SJSA1 (cell line): Measurements from ENCODE around the gene ANXA5. TPM values are rescaled to one million over a fixed set of nuclear protein-coding genes. Genes with fewer than 3 reads are reported as not detected.

ENCODE experiments used
- total RNA-seq: library from RNA; depleted of rRNA; stranded (reverse); fragments of >200 nt; shearing (Covaris generic); gene quantifications from 2 replicates; pipeline ENCODE4 v1.2.3, GENCODE V29; 2014; rRNA removed

ANXA5 gene
- total RNA-seq, 1 experiment from 2014 or later, result 1,014 TPM

Other genes with a start within 250 kb of the ANXA5 start
- gene SMIM43, start 68.2 kb upstream of the ANXA5 start, total RNA-seq, result 0.26 TPM in 1 of 2 replicates, not detected in the other
- 93.3 and 134 TPM in 2 replicates for gene EXOSC9, start 104.3 kb upstream of the ANXA5 start, total RNA-seq
- gene CCNA2, start 126.9 kb upstream of the ANXA5 start, total RNA-seq, result 273 and 318 TPM in 2 replicates
- gene BBS7, start 173.5 kb upstream of the ANXA5 start, total RNA-seq, result 18.8 and 33.2 TPM in 2 replicates